Forelimb muscle (tissue), 1 donor: ENCODE measurements around the gene SEMA4A. TPM values are rescaled to one million over a fixed set of nuclear protein-coding genes. Genes with fewer than 3 reads are reported as not detected.

Experiments used
- DNase-seq: peaks from one replicate; pipeline ENCODE4 v3.0.0-alpha.2; 2013; ENCODE audit warnings: low read depth
- polyA plus RNA-seq: library from polyadenylated mRNA; unstranded; fragments of 120-200 nt; gene quantifications from one replicate; pipeline ENCODE4 v1.2.1, GENCODE V29; 2013; ENCODE audit not compliant: insufficient read length

SEMA4A gene
- polyA plus RNA-seq, 1 donor: 3.0 TPM

DNA sequence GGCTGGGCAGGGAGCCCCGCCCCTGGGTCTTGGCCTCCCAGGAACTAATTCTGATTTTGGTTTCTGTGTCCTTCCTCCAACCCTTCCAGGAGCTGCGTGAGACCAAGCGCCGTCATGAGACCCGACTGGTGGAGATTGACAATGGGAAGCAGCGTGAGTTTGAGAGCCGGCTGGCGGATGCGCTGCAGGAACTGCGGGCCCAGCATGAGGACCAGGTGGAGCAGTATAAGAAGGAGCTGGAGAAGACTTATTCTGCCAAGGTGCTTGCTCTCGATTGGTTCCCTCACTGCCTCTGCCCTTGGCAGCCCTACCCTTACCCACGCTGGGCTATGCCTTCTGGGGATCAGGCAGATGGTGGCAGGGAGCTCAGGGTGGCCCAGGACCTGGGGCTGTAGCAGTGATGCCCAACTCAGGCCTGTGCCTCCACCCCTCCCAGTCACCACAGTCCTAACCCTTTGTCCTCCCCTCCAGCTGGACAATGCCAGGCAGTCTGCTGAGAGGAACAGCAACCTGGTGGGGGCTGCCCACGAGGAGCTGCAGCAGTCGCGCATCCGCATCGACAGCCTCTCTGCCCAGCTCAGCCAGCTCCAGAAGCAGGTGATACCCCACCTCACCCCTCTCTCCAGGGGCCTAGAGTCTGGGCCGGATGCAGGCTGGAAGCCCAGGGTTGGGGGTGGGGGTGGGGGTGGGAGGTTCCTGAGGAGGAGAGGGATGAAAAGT is 18.5 kb upstream of the SEMA4A start:
- DNase-seq: no peak

DNA sequence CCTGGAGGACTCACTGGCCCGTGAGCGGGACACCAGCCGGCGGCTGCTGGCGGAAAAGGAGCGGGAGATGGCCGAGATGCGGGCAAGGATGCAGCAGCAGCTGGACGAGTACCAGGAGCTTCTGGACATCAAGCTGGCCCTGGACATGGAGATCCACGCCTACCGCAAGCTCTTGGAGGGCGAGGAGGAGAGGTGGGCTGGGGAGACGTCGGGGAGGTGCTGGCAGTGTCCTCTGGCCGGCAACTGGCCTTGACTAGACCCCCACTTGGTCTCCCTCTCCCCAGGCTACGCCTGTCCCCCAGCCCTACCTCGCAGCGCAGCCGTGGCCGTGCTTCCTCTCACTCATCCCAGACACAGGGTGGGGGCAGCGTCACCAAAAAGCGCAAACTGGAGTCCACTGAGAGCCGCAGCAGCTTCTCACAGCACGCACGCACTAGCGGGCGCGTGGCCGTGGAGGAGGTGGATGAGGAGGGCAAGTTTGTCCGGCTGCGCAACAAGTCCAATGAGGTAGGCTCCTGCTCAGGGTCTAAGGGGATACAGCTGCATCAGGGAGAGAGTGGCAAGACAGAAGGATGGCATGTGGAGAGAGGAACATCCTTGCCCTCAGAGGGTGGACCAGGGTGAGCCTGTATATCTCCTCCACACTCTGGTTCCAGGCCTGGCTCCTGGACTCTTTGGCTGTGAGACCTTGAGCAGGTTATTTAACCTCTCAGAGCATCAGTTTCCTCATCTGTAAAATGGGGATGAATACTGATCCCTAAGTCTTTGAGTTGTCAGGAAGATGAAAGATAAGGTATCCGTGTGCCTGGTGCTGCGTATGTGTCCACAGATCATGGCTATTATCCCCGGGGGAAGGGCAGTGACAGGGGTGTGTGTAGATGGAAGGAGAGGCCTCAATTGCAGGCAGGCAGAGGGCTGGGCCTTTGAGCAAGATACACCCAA is 17.2 kb upstream of the SEMA4A start:
- DNase-seq: no peak

DNA sequence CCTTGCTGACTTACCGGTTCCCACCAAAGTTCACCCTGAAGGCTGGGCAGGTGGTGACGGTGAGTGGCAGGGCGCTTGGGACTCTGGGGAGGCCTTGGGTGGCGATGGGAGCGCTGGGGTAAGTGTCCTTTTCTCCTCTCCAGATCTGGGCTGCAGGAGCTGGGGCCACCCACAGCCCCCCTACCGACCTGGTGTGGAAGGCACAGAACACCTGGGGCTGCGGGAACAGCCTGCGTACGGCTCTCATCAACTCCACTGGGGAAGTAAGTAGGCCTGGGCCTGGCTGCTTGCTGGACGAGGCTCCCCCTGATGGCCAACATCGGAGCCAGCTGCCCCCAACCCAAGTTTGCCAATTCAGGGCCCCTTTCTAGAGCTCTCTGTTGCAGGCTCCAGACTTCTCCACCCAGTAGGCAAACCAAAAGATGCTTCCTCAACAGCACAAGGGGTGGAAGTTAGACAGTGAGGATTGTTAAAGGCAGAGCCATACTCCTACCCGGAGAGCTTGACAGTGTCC is 16.4 kb upstream of the SEMA4A start:
- DNase-seq: no peak

DNA sequence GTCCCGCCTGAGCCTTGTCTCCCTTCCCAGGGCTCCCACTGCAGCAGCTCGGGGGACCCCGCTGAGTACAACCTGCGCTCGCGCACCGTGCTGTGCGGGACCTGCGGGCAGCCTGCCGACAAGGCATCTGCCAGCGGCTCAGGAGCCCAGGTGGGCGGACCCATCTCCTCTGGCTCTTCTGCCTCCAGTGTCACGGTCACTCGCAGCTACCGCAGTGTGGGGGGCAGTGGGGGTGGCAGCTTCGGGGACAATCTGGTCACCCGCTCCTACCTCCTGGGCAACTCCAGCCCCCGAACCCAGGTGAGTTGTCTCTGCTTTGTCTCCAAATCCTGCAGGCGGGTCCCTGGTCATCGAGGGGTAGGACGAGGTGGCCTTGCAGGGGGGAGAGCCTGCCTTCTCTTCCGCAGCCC is 14.9 kb upstream of the SEMA4A start:
- DNase-seq: no peak

DNA sequence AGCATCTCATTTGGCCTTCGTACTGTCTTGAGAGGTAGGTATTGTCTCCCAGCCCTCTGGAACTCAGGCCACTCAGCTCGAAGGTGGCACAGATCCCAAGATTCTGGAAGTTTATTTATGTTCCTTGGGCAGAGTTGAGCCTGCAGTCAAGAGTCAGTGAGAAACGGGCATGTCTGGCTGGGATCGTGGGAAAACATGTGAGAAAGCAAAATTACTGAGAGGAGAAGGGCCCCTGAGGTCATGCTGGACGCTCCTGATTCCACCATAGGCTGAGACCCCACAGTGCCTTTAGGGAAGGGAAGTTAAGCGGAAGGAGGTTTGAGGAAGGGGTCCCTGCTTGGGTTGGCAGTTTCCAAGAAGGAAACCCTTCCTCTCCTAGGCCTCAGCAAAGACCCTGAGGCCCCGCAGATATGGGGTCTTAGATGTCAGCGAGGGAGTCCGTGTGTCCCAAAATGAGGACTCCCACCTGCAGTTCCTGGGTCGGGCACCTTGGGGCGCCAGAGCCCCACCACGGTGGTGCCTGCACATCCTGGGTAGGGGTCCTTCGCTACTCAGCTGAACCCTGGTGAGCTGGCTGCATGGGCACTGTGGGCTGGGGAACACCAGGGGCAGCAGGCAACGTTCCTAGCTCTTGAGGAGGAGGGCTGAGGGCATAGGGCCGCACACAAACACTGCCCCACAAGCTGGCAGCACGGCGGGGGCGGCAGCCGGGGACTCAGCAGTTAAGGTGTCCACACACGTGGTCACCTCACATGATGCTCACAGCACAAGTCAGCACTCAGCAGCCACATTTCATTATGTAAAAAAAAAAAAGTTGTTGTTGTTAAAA is 12.3 kb upstream of the SEMA4A start:
- no peak for DNase-seq

DNA sequence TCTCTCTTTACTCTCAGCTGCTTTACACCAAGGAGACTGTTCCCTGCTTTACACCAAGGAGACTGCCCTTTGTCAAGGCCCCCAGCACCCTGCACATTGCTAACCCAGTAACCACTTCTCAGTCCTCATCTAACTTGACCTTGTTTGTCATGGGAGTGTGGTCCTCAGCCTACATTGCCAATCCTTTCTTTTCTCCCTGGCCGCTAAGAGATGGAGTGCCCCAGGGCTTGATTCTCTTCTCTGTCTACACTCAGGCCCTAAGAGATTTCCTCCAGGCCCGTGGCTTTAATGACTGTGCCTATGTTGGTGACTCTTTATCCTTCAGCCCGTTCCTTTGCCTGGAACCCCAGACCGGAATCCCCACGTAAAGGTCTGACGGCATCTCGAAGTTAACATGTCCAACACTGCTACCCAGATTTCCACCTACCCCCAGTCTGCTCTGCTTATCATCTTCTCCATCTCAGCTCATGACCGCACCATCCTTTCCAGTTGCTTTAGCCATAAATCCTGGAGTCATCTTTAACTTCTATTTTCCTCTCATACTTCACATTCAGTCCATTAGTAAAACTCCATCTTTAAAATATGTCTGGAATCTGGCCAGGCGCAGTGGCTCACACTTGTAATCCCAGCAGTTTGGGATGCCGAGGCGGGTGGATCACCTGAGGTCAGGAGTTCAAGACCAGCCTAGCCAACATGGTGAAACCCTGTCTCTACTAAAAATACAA is 9.5 kb upstream of the SEMA4A start:
- DNase-seq: no peak

DNA sequence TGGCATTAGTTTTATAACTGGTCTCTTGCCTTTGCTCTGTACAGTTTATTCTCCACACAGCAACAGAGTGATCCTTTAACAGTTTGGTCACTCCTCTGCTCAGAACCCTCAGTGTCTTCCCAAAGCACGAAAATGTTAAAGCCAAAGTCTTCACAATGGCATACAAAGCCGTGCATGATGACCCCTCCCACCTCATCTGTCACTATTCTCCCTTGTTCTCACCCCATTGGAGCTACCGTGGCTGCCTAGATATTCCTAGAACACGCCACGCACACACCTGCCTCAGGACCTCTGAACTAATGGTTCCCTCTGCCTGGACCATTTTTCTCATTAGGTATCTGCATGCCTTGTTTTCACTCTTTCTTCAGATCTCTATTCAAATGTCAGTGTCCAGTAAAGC is 8.6 kb upstream of the SEMA4A start:
- DNase-seq: no peak

DNA sequence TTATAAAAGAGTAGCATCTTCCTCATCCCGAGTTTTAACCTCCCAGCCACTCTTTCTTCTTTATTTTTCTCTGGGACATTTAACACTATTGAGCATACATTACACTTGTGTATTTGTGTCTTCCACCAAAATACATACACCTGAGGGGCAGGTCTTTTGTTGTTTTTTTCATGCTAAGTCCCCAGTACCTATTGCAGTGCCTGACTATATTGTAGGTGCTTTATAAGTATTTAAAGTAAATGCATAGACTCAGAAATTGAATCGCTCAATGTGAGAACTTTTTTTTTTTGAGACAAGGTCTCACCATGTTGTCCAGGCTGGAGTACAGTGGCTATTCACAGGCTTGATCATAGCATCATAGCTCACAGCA is 7.8 kb upstream of the SEMA4A start:
- no peak for DNase-seq

DNA sequence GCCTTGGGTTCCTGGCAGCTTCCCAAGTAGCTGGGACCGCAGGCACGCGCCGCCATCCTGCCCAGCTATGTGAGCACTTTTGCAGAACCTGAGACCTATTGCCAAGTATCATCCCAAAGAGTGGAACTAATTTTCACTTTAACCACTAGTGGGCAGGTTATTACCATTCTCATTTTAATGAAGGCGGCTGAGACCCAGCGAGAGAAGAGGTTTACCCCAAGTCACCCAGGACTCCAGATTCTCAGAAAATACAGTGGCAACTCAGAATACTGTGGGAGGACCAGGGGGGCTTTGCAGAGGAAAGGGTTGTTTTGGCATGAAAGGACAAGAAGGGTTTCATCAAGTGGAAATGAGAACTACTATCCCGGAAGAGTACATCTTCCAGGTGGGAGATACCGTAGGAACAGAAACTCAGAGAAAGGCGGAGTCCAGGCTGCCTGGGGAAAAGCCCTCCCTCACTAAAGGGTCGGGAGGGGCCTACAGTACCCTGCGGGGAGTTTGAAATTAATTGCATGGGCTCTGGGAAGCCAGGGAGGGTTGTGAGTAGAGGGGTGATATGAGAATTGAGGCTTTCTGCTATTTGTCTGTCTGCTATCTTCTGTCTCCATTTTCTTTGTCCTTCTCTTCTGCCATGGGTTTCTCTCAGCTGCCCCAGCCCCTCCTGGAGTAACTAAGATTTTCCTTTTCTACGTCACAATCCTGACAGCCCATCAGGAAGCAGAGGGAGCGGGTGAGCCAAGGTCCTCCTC is 7.2 kb upstream of the SEMA4A start:
- no peak for DNase-seq

DNA sequence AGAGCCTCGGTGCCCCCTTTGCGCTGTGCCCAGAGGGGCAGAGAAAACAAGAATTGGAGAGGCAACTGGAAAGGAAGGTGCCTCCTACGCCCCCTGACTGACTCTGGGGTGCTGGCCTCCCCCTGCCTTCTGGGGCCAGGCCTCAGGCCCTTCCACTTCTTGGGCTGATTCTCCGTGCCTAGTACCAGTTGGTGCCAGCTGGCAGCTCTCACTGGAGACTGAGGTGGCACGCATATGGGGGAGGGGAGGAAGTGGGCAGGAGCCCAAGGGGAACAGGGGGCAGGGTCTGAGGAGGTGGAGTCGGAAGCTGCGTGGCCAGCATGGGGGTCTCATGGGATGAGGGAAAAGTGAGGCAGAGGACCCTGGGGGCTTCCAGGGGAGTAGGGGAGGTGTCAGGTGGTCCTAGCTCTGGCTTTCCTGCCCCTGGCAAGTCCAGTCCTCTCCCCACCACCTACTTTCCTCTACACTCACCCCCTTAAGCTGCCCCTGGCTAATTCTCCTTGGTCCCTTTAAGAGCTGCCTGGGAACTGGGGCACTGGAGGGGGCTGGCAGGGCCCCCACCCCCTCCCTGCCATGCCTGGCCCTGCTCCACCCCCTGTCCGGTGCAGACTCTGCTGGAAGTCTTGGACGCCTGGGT is 6.5 kb upstream of the SEMA4A start:
- DNase-seq: no peak

DNA sequence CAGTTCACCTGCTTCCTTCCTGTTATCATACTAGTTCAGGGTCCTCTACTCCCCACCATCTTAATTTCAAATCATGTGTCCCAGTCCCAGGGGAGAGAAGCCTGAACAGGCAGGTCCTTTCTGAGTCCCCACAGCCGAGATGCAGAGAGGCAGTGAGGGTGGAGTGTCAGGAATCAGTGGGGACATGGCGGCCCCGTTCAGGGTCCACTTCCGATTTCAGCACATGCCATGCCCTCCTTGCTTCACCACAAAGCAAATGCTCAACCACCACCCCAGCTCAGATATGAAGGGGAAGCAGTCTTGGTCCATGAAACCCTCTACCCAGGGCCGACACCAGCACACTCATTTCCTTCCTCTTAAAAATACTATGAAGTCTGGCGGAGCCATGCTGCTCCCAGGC is 5.2 kb upstream of the SEMA4A start:
- no peak for DNase-seq

DNA sequence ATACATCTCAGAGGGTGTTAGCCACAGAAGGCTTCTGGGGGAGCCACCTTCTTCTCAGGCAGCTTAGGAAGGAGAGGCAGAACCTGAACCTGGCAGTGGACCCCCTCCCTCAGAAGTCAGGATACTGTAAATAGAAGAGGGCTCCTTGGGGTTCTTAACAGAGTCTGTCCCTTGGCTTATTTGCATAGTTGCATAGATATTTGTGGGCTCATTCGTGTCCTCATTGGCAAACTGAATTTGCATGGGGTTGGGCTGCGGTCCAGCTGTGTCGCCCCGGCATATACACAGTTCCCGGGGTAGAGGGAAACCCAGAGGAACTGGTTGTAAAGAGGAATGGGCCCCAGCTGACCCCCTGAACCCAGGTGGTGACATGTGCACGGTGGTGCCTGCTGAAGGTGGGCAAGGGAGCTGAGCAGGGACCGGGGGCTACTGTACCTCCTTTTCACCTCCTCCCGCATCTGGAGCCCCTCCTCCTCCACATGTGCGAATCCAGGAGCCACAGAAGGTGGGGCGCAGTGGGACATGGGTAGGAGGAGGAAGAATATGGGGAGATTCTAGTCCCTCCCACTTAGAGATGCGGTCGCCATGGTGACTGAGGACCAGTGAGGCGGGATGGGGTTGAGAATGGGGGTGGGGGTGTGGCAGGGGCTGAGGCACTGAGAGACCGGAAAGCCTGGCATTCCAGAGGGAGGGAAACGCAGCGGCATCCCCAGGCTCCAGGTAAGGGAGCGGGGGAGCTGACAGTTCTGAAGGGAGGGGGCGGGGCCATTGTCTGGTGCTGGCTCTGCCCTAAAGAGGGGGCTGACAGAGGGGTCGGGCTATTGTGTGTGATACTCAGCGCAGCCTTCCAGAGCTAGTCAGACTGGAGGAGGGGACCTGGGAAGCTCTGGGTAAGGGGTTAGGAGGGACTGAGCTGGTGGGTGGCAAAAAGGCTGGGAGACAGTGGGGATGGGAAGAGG is 3.7 kb upstream of the SEMA4A start:
- DNase-seq: no peak

DNA sequence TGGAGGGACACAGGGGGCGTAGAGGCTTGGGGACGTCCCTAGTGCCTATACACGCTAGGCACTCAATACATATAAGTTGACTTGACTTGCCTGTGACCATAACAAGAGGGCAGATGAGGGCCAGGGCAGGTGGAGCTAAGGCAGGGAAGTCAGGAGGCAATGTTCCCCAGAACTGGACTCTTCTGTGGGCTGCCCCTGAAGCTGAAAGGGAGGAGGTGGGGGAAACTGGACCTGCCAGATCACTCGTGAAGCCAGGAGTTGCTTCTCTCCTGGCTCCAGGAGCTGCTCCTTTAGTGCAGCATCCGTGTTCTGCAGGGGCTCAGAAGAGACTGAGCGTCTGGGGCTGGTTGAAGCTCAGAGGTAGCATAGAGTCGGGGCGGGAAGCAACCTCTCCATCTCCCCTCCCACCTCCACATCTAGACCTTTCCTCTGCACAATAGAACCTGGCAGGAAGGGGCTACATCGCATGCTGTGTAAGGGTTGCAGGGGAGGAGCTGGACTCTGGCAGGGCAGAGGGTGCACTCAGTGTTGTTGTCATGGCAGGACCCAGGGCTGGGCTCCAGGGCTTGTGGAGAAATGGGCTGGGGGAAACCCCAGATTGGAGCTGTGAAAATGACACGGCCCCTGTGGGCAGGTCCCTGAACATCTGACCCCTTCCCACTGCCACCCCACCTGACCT is 2.9 kb upstream of the SEMA4A start:
- no peak for DNase-seq

DNA sequence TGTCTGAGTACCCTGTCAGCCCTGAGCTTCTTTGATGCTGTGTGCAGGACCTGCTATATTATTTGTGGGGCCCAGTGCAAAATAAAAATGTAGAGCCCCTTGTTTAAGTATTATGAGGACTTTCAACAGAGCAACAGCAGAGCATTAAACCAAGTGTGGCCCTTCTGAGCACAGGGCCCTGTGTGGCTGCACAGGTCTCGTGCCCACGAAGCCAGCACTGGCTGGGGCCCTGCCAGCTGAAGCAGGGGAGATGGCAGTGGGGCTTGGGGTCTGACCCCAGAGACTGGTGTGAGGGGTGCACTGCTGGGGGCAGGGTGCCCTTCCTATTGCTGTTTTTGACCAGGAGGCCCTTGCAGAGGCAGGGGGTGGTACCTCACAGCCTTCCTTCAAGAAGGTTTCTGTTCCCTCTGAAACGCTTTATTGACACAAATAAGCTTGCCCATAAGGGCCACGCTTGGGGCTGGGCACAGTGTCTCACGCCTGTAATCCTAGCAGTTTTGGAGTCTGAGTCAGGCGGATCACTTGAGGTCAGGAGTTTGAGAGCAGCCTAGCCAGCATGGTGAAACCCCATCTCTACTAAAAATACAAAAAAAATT is 2.2 kb upstream of the SEMA4A start:
- no peak for DNase-seq

DNA sequence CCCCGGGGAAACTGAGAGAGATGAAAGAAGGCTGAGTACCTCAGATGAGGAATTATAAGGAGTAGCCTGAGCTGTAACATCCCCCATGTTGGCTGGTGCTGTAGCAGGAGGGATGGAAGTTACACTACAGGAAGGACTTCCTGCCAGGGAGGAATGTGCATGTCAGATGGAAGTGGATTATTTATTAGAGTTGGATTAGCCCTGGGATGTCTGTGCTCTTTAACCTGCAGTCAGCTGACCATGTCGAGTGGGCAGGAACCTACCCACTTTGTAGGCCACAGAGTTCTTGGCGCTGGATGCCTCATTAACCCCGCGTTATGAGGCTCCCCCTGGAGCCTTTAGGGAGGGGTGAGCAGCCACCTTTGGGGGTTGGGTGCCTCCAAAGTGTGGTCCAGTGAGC is 757 bp upstream of the SEMA4A start:
- DNase-seq: no peak

DNA sequence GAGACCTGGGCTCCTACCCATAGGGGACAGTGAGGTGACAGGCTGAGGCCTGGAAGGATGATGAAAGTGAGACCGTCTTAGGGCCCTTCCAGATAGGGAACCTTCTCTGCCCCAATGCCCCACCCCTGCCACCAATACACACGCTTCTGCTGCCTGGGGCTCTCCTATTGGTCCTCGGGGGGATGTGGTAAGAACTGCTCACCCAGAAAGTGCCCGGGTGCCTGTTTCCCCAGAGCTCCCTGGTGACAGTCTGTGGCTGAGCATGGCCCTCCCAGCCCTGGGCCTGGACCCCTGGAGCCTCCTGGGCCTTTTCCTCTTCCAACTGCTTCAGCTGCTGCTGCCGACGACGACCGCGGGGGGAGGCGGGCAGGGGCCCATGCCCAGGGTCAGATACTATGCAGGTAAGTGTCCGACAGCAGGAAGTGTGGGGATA is 948 bp downstream of the SEMA4A start:
- DNase-seq: no peak

DNA sequence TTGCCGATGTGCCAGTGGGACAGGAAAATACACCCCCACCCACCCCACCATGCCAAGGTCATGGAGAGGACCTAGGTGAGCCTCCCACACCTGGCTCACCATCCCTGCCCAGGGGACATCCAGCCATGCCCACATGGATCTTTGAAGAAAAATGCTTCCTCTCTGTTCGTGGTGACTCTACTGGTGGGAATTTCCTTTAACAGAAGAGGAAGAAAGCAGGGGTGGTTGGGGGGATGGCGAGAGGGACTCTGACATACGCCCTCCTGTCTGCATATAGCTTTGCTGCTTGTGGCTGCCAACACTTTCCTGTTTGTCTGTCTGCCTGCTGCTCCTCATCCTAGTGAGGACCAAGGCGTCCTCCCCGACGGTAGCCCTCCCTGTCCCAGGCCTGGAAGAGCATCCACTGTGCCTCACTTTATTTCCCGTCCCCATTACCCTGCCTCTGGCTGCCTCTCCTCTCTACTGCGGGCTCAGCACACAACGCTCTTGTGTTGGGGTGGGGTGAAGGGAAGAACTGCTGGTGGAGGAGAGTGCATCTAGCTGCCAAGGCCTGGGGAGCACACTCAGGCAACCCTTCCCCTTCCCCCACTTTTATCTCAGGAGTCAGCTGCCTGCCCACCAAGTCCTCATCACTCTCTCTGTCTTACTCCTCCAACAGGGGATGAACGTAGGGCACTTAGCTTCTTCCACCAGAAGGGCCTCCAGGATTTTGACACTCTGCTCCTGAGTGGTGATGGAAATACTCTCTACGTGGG is 2.5 kb downstream of the SEMA4A start:
- DNase-seq: no peak
